ENCODE results near the gene ANKRD12.
"Not testable (repeated sequence)": the region's sequence is repeated elsewhere in the genome, so short reads cannot be mapped to it uniquely, and the experiment has no call there.

The ANKRD12 gene

GRCh38 chr18:9136315-9137155, at the start of gene ANKRD12:
TSS of gene ANKRD12 (plus strand) at chr18:9136781. CDS start at chr18:9182433, 45,652 bp downstream.
- peak; percentile 99 for DNase-seq

GRCh38 chr18:9087144-9087543, 49.4 kb upstream of the ANKRD12 start:
- no peak for DNase-seq

DNA sequence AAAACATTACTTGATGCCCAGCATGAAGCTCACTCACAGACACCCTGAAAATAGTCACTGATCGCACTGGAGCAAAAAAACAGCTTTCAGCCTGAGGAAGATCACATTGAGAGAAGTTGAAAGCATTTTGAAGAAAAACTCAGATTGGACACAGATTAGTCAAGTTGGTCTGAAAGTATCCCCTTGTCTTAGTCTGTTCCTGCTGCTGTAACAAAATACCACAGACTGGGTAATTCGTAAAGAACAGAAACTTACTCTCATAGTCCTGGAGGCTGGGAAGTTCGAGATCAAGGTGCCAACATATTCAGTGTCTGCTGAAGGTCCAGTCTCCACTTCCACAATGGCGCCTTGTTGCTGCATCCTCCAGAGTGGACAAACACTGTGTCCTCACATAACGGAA, 48.3 kb upstream of the ANKRD12 start:
- no peak for DNase-seq

DNA sequence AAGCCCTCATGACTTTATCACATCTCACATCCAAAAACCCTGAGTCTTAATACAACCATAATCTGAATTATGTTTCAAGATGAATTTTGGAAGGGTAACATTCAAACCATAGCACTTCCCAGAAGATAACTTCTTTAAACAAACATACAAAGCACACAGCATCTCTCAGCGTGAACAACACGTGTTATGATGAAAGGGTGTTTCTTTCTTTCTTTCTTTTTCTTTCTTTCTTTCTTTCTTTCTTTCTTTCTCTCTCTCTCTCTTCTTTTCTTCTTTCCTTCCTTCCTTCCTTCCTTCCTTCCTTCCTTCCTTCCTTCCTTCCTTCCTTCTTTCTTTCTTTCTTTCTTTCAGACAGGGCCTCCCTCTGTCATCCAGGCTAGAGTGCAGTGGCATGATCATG, 47.9 kb upstream of the ANKRD12 start:
- DNase-seq = not testable (repeated sequence)

- no peak for DNase-seq
These were observed 46.0 kb upstream of the ANKRD12 start for GRCh38 chr18:9090578-9090977.

DNA sequence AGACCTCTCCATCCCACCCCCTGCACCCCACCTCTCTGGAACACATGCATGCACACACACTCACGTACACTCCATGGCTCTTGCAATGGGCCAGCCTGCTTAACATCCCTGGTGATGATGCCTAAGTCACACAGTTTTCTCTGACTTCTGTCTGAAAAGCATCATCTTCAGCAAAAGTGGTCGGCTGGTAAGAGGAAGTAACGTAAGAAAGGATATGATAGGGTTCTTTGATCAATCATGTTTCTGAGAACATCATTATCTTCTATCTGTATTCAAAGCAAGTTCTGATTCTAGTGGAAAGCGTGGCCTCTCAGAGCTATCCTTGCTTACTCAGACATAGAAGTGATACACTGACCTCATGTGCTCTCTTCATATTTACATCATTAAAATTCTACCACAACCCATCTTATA, 45.5 kb upstream of the ANKRD12 start:
- DNase-seq = peak; percentile 70 to 82

DNA sequence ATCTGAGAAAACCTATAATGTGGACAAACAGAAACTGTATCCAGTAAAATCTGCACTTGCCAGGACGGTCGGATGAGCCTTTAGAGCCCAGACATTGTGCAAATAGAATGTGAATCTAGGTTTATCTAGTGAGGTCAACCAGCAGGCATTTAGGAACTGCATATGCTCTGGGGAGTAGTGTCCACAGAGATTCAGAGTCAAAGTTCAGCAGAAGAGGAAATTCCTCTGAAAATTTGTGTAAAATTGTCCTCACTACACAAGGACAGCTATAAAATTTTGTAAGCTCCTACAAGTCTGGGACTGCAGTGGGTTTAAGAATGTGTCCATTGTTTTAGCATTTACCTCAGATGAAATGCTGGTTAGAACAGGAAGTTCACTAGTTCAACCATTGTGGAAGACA, 43.9 kb upstream of the ANKRD12 start:
- DNase-seq = no peak

- DNase-seq = not testable (repeated sequence)
These were observed 43.5 kb upstream of the ANKRD12 start for GRCh38 chr18:9093109-9093508.

DNA sequence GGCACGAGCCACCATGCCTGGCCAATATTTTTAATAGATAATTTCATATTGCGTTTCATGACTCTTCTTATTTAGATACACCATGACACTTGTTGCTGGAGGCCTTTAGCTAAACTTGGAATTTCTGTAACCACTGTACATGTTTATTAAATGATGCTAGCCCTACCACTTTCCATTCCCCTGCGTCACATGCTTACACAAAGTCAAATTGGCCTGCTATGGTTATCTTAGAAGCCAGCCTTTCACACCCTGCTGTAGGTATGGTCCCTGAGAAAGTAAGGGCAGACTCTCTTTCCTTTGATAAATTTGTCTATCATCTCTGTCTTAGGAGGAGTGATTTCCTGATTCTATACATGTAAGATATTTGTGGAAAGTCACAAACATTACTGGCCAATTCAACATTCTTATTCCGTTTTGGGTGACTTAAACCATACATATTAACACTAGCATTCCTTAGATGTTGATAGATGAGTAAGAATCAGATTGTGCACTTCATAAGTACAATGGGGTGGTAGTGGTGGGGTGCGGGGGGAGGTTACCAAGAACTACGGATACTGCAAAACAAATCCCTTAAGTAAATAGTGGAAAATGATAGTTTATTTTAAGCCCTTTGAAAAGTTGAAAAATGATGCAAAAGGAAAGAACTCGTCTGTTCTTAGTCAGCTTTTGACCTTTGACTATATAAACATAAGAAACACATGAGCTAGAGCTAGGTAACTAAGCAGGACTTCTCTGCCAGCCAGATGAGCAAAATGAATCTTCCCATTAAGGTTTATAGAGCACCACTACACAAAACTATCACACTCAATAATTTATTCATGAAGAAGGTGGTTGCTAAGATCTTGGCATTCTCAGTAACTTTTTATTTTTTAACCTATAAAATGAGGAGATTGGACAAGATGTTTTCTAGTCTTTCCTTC, 42.0 kb upstream of the ANKRD12 start:
- no peak for DNase-seq

GRCh38 chr18:9095297-9096006, 41.1 kb upstream of the ANKRD12 start:
- peak; percentile 54 to 70 for DNase-seq

DNA sequence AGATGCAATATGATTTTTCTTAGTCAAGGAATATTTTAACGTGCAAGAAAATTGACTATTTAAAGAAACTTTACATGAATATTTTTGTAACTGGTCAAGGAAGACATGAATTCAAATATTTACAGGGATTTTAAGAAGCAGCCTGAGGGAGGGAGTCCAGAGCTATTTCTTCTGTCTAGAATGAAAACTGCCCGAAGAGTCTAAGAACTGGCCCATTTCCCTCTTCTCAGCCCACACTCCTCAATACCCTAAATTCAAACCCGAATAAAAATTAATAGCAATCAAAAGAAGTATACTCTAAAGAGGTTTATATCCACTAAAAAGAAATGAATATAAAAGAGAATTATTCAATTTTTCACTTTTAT, 40.6 kb upstream of the ANKRD12 start:
- DNase-seq = no peak

GRCh38 chr18:9096685-9097084, 39.9 kb upstream of the ANKRD12 start:
- no peak for DNase-seq

GRCh38 chr18:9097349-9097748, 39.2 kb upstream of the ANKRD12 start:
- DNase-seq = no peak

- DNase-seq = no peak
These were observed 35.8 kb upstream of the ANKRD12 start for GRCh38 chr18:9100796-9101195.

- DNase-seq = peak; percentile 65 to 83
These were observed 34.7 kb upstream of the ANKRD12 start for GRCh38 chr18:9101730-9102507.

DNA sequence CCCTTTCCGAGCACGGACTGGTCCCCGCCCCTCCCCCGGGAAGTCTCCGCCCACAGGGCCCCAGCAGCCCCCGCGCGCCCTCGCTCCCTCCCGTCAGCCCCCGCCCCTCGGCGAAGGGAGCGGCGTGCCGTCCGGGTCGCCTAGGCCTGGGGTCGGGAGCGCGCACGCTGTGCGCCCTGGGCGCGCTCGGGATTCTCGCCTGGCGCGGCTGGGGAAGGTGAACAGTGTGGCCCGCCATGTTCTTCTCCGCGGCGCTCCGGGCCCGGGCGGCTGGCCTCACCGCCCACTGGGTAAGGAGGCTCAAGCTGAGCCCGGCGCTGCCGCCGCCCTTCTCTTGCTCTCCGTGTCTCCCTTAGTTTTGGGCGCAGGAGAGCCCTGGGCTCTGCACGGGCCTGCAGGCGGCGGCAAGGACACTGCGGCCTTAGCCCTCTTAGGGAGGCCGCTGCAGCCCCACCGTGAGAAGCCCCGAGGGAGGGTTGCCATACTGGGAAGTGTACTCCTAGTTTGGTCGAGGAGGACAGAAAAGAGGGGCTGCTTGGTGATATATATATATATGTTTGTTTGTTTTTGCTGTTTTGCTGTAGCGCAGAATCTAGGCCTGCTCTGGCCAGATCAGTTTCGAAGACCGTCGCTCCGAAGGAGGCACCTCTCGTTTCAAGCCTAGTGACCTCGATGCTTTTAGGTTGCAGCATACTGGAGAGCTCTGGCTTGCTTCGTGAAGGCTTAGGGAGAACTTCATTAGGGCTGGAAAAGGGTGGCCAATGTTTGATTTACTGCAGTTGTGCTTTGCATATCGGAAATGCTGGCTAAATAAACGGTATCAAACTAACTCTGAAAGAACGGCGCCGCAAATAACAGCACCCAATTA, 33.8 kb upstream of the ANKRD12 start, which contains the start of gene NDUFV2:
TSS of gene NDUFV2 (plus strand) at position 192 of the 868 bp plus-strand sequence. CDS start at position 237, 45 bp downstream.
- peak; percentile 96 to 98 for DNase-seq

DNA sequence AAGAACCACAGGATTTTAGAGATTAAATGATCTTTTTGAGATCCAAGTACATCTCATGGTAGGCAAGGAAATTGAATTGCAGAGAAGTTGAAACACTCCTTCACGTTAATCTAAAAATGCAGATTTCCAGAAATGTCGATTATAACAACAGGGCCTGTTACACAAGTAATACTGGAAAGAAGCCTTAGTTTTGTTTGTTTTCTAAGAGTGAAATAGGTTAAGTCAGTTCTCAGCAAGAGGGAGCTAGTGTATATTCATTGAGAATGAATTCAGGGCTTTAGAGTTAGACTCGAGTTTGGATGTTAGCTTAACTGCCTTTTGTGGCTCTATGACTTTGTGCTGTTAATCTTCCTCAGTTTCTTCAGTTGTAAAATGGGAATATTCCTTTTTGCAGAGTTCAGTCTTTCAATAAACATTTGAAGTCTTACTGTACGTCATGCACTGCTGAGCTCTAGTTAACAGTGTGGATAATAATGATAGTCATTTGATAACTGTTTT, 33.2 kb upstream of the ANKRD12 start:
- peak in 1 of 2 donors; percentile 60 for DNase-seq

GRCh38 chr18:9104244-9104901, 32.2 kb upstream of the ANKRD12 start:
- DNase-seq = no peak

- DNase-seq = no peak
These were observed 31.2 kb upstream of the ANKRD12 start for GRCh38 chr18:9105420-9105819.

GRCh38 chr18:9106094-9106493, 30.5 kb upstream of the ANKRD12 start:
- DNase-seq = no peak

All from CD4-positive, alpha-beta T cell treated with Interferon alpha-2 for 1 hour (primary cell).